ENCODE results near the gene EFHC1. TPM values are rescaled to one million over a fixed set of nuclear protein-coding genes. Genes with fewer than 3 reads are reported as not detected.

EFHC1 gene
- total and polyA plus RNA-seq, 10 donors = 9.3 to 40.3 (median 16.8) TPM

GRCh38 chr6:52544602-52545405 is 124.7 kb downstream of the EFHC1 start:
- peaks cover 22 to 92% (median 41%) of the 10 kb centered on the region in 6 donors for H3K4me1 ChIP-seq
- no peak overlapping the region for H3K4me3 ChIP-seq
- no peak for DNase-seq
- no peaks in the 10 kb centered on the region for H3K9me3 ChIP-seq
- intact Hi-C loops (cut with DNase I; ENCODE audit: low total_unique reads) = no loop called here
- H3K27ac ChIP-seq = peak overlapping the region in 7 of 8 donors; percentile 40 to 74 (median 53)
- H3K27me3 ChIP-seq (replicated peaks in 1 of 7) = no peaks in the 10 kb centered on the region
- H3K36me3 ChIP-seq = peaks cover 0 to 7% (median 0%) of the 10 kb centered on the region in 6 donors
- WGBS, 5 donors = 82 to 90% (median 84%) methylated on average over 9 of the region's 9 CpGs
- TF ChIP-seq POLR2AphosphoS5 (IDR thresholded peaks at IDR 0.05) (no peak), POLR2A (IDR thresholded peaks at IDR 0.05) (no peak), CTCF (IDR thresholded peaks at IDR 0.05 in 8 of 11, conservative IDR thresholded peaks at IDR 0.05 in 3 of 11) (no peak)

GRCh38 chr6:52545406-52546119 is 125.4 kb downstream of the EFHC1 start:
- TF ChIP-seq POLR2A (IDR thresholded peaks at IDR 0.05) (no peak), CTCF (IDR thresholded peaks at IDR 0.05 in 8 of 11, conservative IDR thresholded peaks at IDR 0.05 in 3 of 11) (no peak), POLR2AphosphoS5 (IDR thresholded peaks at IDR 0.05) (no peak)
- peak overlapping the region in 7 of 8 donors; percentile 15 to 67 (median 50) for H3K27ac ChIP-seq
- peaks cover 23 to 92% (median 44%) of the 10 kb centered on the region in 6 donors for H3K4me1 ChIP-seq
- H3K36me3 ChIP-seq = peaks cover 0 to 7% (median 0%) of the 10 kb centered on the region in 6 donors
- no peak overlapping the region for H3K4me3 ChIP-seq
- no peaks in the 10 kb centered on the region for H3K27me3 ChIP-seq (replicated peaks in 1 of 7)
- intact Hi-C loops (cut with DNase I; ENCODE audit: low total_unique reads) = no loop called here
- H3K9me3 ChIP-seq = no peaks in the 10 kb centered on the region
- WGBS, 5 donors = 74 to 85% (median 79%) methylated on average over 6 of the region's 6 CpGs
- DNase-seq = no peak

GRCh38 chr6:52546192-52546591 is 126.0 kb downstream of the EFHC1 start:
- TF ChIP-seq CTCF (IDR thresholded peaks at IDR 0.05 in 8 of 11, conservative IDR thresholded peaks at IDR 0.05 in 3 of 11) (no peak), POLR2A (IDR thresholded peaks at IDR 0.05) (no peak), POLR2AphosphoS5 (IDR thresholded peaks at IDR 0.05) (no peak)
- intact Hi-C loops (cut with DNase I; ENCODE audit: low total_unique reads) = no loop called here
- Histone ChIP-seq H3K27ac (peak overlapping the region in 5 of 8 donors; percentile 14 to 67 (median 51)), H3K9me3 (no peaks in the 10 kb centered on the region), H3K36me3 (peaks cover 0 to 7% (median 0%) of the 10 kb centered on the region in 6 donors), H3K4me1 (peaks cover 23 to 90% (median 48%) of the 10 kb centered on the region in 6 donors), H3K4me3 (no peak overlapping the region), H3K27me3 (replicated peaks in 1 of 7) (no peaks in the 10 kb centered on the region)
- DNase-seq = no peak
- WGBS, 5 donors = 65 to 94% (median 81%) methylated on average over 1 of the region's 1 CpG

- TF ChIP-seq CTCF (IDR thresholded peaks at IDR 0.05 in 8 of 11, conservative IDR thresholded peaks at IDR 0.05 in 3 of 11) (no peak), POLR2A (IDR thresholded peaks at IDR 0.05) (no peak), POLR2AphosphoS5 (IDR thresholded peaks at IDR 0.05) (no peak)
- no peaks in the 10 kb centered on the region for H3K27me3 ChIP-seq (replicated peaks in 1 of 7)
- no peak overlapping the region for H3K4me3 ChIP-seq
- H3K9me3 ChIP-seq = no peaks in the 10 kb centered on the region
- DNase-seq = no peak
- intact Hi-C loops (cut with DNase I; ENCODE audit: low total_unique reads) = no loop called here
- H3K36me3 ChIP-seq = peaks cover 0 to 7% (median 0%) of the 10 kb centered on the region in 6 donors
- peak overlapping the region in 4 of 8 donors; percentile 23 to 67 (median 58) for H3K27ac ChIP-seq
- H3K4me1 ChIP-seq = peaks cover 23 to 90% (median 50%) of the 10 kb centered on the region in 6 donors
- 77 to 87% (median 84%) methylated on average over 3 of the region's 3 CpGs for WGBS, 5 donors
Observed at GRCh38 chr6:52546678-52547077, 126.5 kb downstream of the EFHC1 start.
